Gastrocnemius medialis (tissue), 4 donors: Measurements from ENCODE around the gene CCHCR1. TPM values are rescaled to one million over a fixed set of nuclear protein-coding genes. Genes with fewer than 3 reads are reported as not detected.

Source experiments
- ATAC-seq, 2 donors: fragments of 150-250 bp; one replicate each; pipeline ENCODE4 v1.9.1; 2016
- DNase-seq, 2 donors: peaks; one replicate each; pipeline ENCODE4 v3.0.0-alpha.2; 2019
- H3K27ac ChIP-seq, 4 donors: fragments of 200-600 bp; sonication (generic); 1 replicate in 1 of 4; 2 replicates in 3 of 4; pipeline ENCODE4 v1.5.1; 2016 to 2018; ENCODE audit warnings: mild to moderate bottlenecking in 2 of 4, moderate library complexity in 1 of 4
- H3K27me3 ChIP-seq, 3 donors: fragments of 200-600 bp; sonication (generic) in 2 of 3; 1 replicate in 1 of 3; 2 replicates in 2 of 3; pipeline versions ENCODE4 v1.5.1 to v1.6.0; 2016 to 2019; ENCODE audit warnings: mild to moderate bottlenecking in 1 of 3, moderate library complexity in 1 of 3
- H3K36me3 ChIP-seq, 2 donors: fragments of 200-600 bp; sonication (generic) in 1 of 2; one replicate each; pipeline ENCODE4 v1.5.1; 2017 to 2018
- H3K4me1 ChIP-seq, 2 donors: fragments of 200-600 bp; sonication (generic) in 1 of 2; one replicate each; pipeline ENCODE4 v1.5.1; 2016 to 2017; ENCODE audit warnings: mild to moderate bottlenecking in 2 of 2
- H3K4me3 ChIP-seq, 4 donors: fragments of 200-600 bp; sonication (generic) in 3 of 4; 1 replicate in 1 of 4; 2 replicates in 3 of 4; pipeline ENCODE4 v1.5.1; 2016 to 2019; ENCODE audit warnings: mild to moderate bottlenecking in 2 of 4
- H3K9me3 ChIP-seq, 3 donors: fragments of 200-600 bp; sonication (generic) in 2 of 3; 1 replicate in 1 of 3; 2 replicates in 2 of 3; pipeline ENCODE4 v1.5.1; 2016 to 2019
- CTCF ChIP-seq, 5 experiments: fragments of 450-650 bp in 3 of 5; fragments of 200-600 bp in 2 of 5; sonication (generic) in 2 of 5; IDR thresholded peaks in 4 of 5; conservative IDR thresholded peaks in 1 of 5; 1 replicate in 4 of 5; 2 replicates in 1 of 5; pipeline ENCODE4 v1.5.1; 2016 to 2019; ENCODE audit warnings: antibody characterized with exemption in 5 of 5, mild to moderate bottlenecking in 3 of 5, moderate library complexity in 3 of 5
- POLR2A ChIP-seq, 2 donors: fragments of 450-650 bp; IDR thresholded peaks; one replicate each; pipeline ENCODE4 v1.6.1; 2017; ENCODE audit warnings: antibody characterized with exemption in 2 of 2, mild to moderate bottlenecking in 2 of 2, moderate library complexity in 2 of 2
- in situ Hi-C, 4 donors: fragments of 200-750 bp; cut with MboI; loops; one replicate each; pipeline versions ENCODE4 v1.15.0 to v1.8.0; 2017; ENCODE audit warnings: low sequenced_read_pairs in 4 of 4
- intact Hi-C: fragments of 100-400 bp; cut with DNase I; formaldehyde crosslinking; loops from one replicate; pipeline ENCODE4 v1.15.1; 2023; ENCODE audit warnings: low total_unique reads
- total RNA-seq, 4 donors: library from RNA; depleted of rRNA; stranded (reverse); fragments of >200 nt; gene quantifications; one replicate each; pipeline versions ENCODE4 v1.1.0 to v1.2.3, GENCODE V29; 2016

The CCHCR1 gene
- total RNA-seq, 4 donors from 2014 or later: 4.9 to 34.3 (median 7.7) TPM

- intact Hi-C loops (no loop called here), in situ Hi-C loops (loop anchor here in 2 of 4 donors (25.0 kb wide), 2 partner anchors 434 to 559 kb away; partner anchors contain the start of gene DHX16 (in 1 of the 2))
- DNase-seq: no peak
These were observed 60.9 kb downstream of the CCHCR1 start for GRCh38 chr6:31096656-31097055.

GRCh38 chr6:31096215-31096614 is 61.4 kb downstream of the CCHCR1 start:
- ATAC-seq (no peak), DNase-seq (no peak)
- no peak overlapping the region for H3K4me3 ChIP-seq
- H3K4me1 ChIP-seq: peaks cover 0 to 13% of the 10 kb centered on the region in 2 donors
- H3K9me3 ChIP-seq: no peaks in the 10 kb centered on the region
- in situ Hi-C loops (loop anchor here in 2 of 4 donors (25.0 kb wide), 2 partner anchors 434 to 559 kb away; partner anchors contain the start of gene DHX16 (in 1 of the 2)), intact Hi-C loops (no loop called here)
- H3K36me3 ChIP-seq: no peaks in the 10 kb centered on the region
- no peak overlapping the region for H3K27ac ChIP-seq
- TF ChIP-seq CTCF (IDR thresholded peaks at IDR 0.05 in 4 of 5, conservative IDR thresholded peaks at IDR 0.05 in 1 of 5) (no peak), POLR2A (IDR thresholded peaks at IDR 0.05) (no peak)
- H3K27me3 ChIP-seq: no peaks in the 10 kb centered on the region

More at GRCh38 chr6:31096656-31097055, 60.9 kb downstream of the CCHCR1 start:
- no peak overlapping the region for H3K27ac ChIP-seq
- H3K4me3 ChIP-seq: no peak overlapping the region
- TF ChIP-seq CTCF (IDR thresholded peaks at IDR 0.05 in 4 of 5, conservative IDR thresholded peaks at IDR 0.05 in 1 of 5) (no peak), POLR2A (IDR thresholded peaks at IDR 0.05) (no peak)
- no peaks in the 10 kb centered on the region for H3K36me3 ChIP-seq
- no peak for ATAC-seq
- H3K4me1 ChIP-seq: peaks cover 0 to 13% of the 10 kb centered on the region in 2 donors
- H3K27me3 ChIP-seq: no peaks in the 10 kb centered on the region
- H3K9me3 ChIP-seq: no peaks in the 10 kb centered on the region

GRCh38 chr6:31094389-31094881 is 63.2 kb downstream of the CCHCR1 start:
- H3K27me3 ChIP-seq: no peaks in the 10 kb centered on the region
- no peaks in the 10 kb centered on the region for H3K9me3 ChIP-seq
- TF ChIP-seq POLR2A (IDR thresholded peaks at IDR 0.05) (no peak), CTCF (IDR thresholded peaks at IDR 0.05 in 4 of 5, conservative IDR thresholded peaks at IDR 0.05 in 1 of 5) (no peak)
- intact Hi-C loops: no loop called here
- DNase-seq (no peak), ATAC-seq (peak in 1 of 2 donors; percentile 41)
- no peak overlapping the region for H3K27ac ChIP-seq
- in situ Hi-C loops: loop anchor here in 2 of 4 donors (25.0 kb wide), 2 partner anchors 432 to 557 kb away; partner anchors contain the start of gene DHX16 (in 1 of the 2)
- peaks cover 0 to 13% of the 10 kb centered on the region in 2 donors for H3K4me1 ChIP-seq
- H3K4me3 ChIP-seq: no peak overlapping the region
- H3K36me3 ChIP-seq: no peaks in the 10 kb centered on the region

GRCh38 chr6:31092769-31093505 is 64.7 kb downstream of the CCHCR1 start:
- ATAC-seq: no peak
- TF ChIP-seq POLR2A (IDR thresholded peaks at IDR 0.05): no peak
- TF ChIP-seq CTCF (IDR thresholded peaks at IDR 0.05 in 4 of 5, conservative IDR thresholded peaks at IDR 0.05 in 1 of 5): no peak
- Histone ChIP-seq H3K9me3 (no peaks in the 10 kb centered on the region), H3K4me3 (no peak overlapping the region), H3K27me3 (no peaks in the 10 kb centered on the region), H3K36me3 (no peaks in the 10 kb centered on the region), H3K4me1 (peaks cover 0 to 13% of the 10 kb centered on the region in 2 donors), H3K27ac (no peak overlapping the region)
- no peak for DNase-seq
- intact Hi-C loops: no loop called here
- in situ Hi-C loops: loop anchor here in 2 of 4 donors (25.0 kb wide), 2 partner anchors 431 to 556 kb away; partner anchors contain the start of gene DHX16 (in 1 of the 2)

Other genes with a start within 250 kb of the CCHCR1 start
- 10 to 100 TPM in 1 of 4 donors, 1 to 10 TPM in 3; 5.7 to 20.7 (median 7.5) TPM for gene GTF2H4, start 249.6 kb downstream of the CCHCR1 start, total RNA-seq
- gene VARS2, start 243.6 kb downstream of the CCHCR1 start, total RNA-seq: 10 to 100 TPM; 16.0 to 38.5 (median 19.3) TPM
- gene SFTA2, start 225.6 kb downstream of the CCHCR1 start, total RNA-seq: not detected
- gene MUCL3, start 216.8 kb downstream of the CCHCR1 start, total RNA-seq: not detected
- not detected for gene MUC21, start 174.1 kb downstream of the CCHCR1 start, total RNA-seq
- gene MUC22, start 147.3 kb downstream of the CCHCR1 start, total RNA-seq: under 1 TPM; 0.05 to 0.36 (median 0.18) TPM
- not detected for gene C6orf15, start 45.2 kb downstream of the CCHCR1 start, total RNA-seq
- not detected for gene PSORS1C1, start 43.0 kb downstream of the CCHCR1 start, total RNA-seq
- gene CDSN, start 37.4 kb downstream of the CCHCR1 start, total RNA-seq: not detected
- gene PSORS1C2, start 18.7 kb downstream of the CCHCR1 start, total RNA-seq: not detected
- gene TCF19, start 787 bp upstream of the CCHCR1 start, total RNA-seq: 1 to 10 TPM; 1.5 to 5.1 (median 2.6) TPM
- not detected for gene POU5F1, start 12.9 kb upstream of the CCHCR1 start, total RNA-seq
- 100 to 1,000 TPM in 2 of 4 donors, 10 to 100 TPM in 2; 73.4 to 267 (median 133) TPM for gene HLA-C, start 114.3 kb upstream of the CCHCR1 start, total RNA-seq
- gene HLA-B, start 199.4 kb upstream of the CCHCR1 start, total RNA-seq: 100 to 1,000 TPM; 182 to 300 (median 192) TPM
- 1 to 10 TPM in 3 of 4 donors, under 1 TPM in 1; 0.17 to 7.8 (median 5.0) TPM for gene MICA, start 245.8 kb upstream of the CCHCR1 start, total RNA-seq